K562 treated with DMSO at 1 percent for 4 hours (cell line): Measurements from ENCODE around the gene RAET1E. TPM values are rescaled to one million over a fixed set of nuclear protein-coding genes. Genes with fewer than 3 reads are reported as not detected.

Source experiments
- total RNA-seq: library from RNA; unstranded; fragments of 300-600 nt; gene quantifications from 2 replicates; pipeline ENCODE4 v1.2.3, GENCODE V29; 2022; ENCODE audit not compliant: insufficient read depth

The RAET1E gene, protein sequence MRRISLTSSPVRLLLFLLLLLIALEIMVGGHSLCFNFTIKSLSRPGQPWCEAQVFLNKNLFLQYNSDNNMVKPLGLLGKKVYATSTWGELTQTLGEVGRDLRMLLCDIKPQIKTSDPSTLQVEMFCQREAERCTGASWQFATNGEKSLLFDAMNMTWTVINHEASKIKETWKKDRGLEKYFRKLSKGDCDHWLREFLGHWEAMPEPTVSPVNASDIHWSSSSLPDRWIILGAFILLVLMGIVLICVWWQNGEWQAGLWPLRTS
- not detected in 2 replicates for total RNA-seq

GRCh38 chr6:149897855-149898744 is at the start of gene RAET1E:
Gene RAET1E, minus strand, starts transcription at chr6:149898113. Its CDS starts 7,212 bp downstream, at chr6:149890901.

DNA sequence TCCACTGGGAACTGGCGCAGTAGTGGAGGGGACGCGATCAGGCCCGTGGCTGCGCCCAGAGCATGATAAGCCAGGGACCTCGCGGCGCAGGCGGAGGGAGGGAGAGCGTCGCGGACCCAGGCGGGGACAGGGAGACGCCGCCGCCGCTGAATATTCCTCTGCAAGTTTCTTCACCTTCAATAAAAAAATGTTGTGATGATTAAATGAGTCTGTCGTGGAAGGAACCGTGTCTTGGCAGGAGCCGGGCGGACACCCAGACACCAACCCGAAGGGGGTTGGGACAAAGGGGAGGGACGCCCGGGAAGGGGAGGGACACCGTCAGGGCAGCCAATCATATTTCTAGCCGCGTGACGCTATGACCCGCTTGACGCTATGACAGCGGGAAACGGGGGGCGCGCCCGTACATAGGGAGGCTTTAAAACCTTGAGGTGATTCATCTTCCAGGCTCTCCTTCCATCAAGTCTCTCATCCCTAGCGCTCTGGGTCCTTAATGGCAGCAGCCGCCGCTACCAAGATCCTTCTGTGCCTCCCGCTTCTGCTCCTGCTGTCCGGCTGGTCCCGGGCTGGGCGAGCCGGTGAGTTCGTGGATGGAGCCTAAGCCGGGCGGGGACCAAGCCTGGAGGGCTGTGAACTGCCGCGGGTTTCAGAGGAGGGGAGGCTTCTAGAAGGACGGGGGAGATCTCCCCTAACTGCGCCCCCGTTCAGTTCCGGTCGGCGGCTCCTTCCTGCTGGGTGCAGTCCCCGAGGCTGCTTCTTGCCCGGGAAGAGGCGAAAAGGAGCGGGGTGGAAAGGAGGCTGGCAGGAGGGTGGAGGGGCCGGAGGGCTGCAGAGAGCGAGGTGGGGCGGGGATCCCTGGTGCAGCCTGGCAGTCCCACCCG is 43.9 kb upstream of the RAET1E start, which contains the start of gene ULBP2:
ULBP2 (plus strand) TSS at position 432 of the 878 bp plus-strand sequence; CDS start at position 491, 59 bp downstream.

GRCh38 chr6:149922642-149923326 is 24.9 kb upstream of the RAET1E start, which contains the start of gene RAET1G:
Gene RAET1G, minus strand, starts transcription at chr6:149923121. Its CDS starts 111 bp downstream, at chr6:149923010.

DNA sequence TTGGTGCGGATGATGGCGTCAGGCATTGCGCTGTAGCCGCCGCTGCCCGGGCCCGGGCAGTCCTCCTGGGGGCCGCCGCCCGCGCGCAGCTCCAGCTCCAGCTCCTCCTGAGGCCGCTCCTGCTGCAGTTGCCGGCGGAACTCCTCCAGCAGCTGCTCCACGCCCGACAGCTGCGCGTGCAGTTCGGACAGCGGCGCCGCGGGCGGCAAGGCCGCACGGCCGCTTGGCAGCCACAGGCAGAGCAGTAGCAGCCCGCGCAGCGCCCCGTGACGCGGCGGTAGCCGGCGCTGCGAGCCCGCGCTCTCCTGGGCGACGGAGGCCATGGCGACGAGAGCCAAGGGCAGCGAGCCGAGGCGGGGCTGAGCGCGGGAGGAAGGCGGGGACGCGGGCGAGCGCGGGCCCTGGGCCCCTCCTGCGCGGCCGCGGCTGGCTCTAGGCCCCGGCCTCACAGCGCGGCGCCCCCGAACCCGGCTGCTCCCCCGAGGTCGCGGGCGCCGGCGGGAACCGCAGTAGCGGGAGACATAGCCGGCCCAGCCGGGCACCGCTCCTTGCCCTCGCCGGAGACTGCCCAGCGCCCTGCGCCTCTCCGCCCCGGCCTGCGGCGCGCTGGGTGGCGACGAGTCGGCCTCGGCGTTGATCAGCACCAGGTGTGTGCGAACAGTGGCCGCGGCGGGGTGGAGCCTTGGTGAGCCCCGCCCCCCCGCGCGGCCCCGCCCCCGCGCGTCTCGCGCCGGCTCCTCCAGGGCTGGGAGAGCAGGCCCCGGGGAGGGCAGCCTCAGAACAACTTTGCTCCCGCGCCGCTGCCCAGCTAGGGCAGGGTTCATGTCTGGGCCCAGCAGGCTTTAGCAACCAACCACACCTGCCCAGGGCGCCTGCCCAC is 34.0 kb downstream of the RAET1E start, which contains the start of gene LRP11:
LRP11 (minus strand) TSS at position 662 of the 880 bp plus-strand sequence; CDS start at position 323, 339 bp downstream.

Other genes starting within 250 kb of the RAET1E start
- gene KATNA1, start 249.4 kb downstream of the RAET1E start, total RNA-seq: 21.9 and 28.2 TPM in 2 replicates
- gene LATS1, start 180.0 kb downstream of the RAET1E start, total RNA-seq: 8.2 and 8.8 TPM in 2 replicates
- gene NUP43, start 151.6 kb downstream of the RAET1E start, total RNA-seq: 20.6 and 22.4 TPM in 2 replicates
- gene PCMT1, start 148.4 kb downstream of the RAET1E start, total RNA-seq: 336 and 409 TPM in 2 replicates
- 2.5 and 3.4 TPM in 2 replicates for gene LRP11, start 33.8 kb downstream of the RAET1E start, total RNA-seq
- gene RAET1G, start 25.0 kb upstream of the RAET1E start, total RNA-seq: not detected in 2 replicates
- 6.3 and 11.0 TPM in 2 replicates for gene ULBP2, start 43.9 kb upstream of the RAET1E start, total RNA-seq
- 6.3 and 8.8 TPM in 2 replicates for gene ULBP1, start 65.8 kb upstream of the RAET1E start, total RNA-seq
- gene RAET1L, start 127.4 kb upstream of the RAET1E start, total RNA-seq: not detected in 2 replicates
- gene ULBP3, start 171.0 kb upstream of the RAET1E start, total RNA-seq: not detected in 2 replicates
- gene PPP1R14C, start 244.9 kb upstream of the RAET1E start, total RNA-seq: 4.2 and 4.4 TPM in 2 replicates